Small intestine (tissue), 7 donors: Measurements from ENCODE around the gene NLRP3. TPM values are rescaled to one million over a fixed set of nuclear protein-coding genes. Genes with fewer than 3 reads are reported as not detected.

ENCODE experiments used
- DNase-seq, 2 donors: peaks; one replicate each; pipeline versions ENCODE4 v3.0.0 to v3.0.0-alpha.2; 2013
- FAIRE-seq: peaks from 2 replicates; lab custom pipeline; 2012; peaks lifted over from hg19 to GRCh38; lab: Jason Lieb, UNC
- H3K27ac ChIP-seq, 3 donors: one replicate each; pipeline ENCODE4 v1.5.1; 2013; ENCODE audit warnings: low read length in 2 of 3, mild to moderate bottlenecking in 2 of 3, control low read depth in 1 of 3, inconsistent platforms in 1 of 3, low read depth in 1 of 3, moderate library complexity in 1 of 3
- H3K27me3 ChIP-seq, 3 donors: one replicate each; pipeline ENCODE4 v1.6.1; 2013; ENCODE audit warnings: low read length in 3 of 3, inconsistent platforms in 1 of 3; ENCODE audit not compliant: control insufficient read depth in 3 of 3, insufficient read depth in 3 of 3
- H3K36me3 ChIP-seq, 3 donors: one replicate each; pipeline ENCODE4 v1.6.1; 2013; ENCODE audit warnings: low read length in 3 of 3, inconsistent platforms in 1 of 3, low read depth in 1 of 3, mild to moderate bottlenecking in 1 of 3, moderate library complexity in 1 of 3; ENCODE audit not compliant: control insufficient read depth in 3 of 3, insufficient read depth in 2 of 3
- H3K4me1 ChIP-seq, 3 donors: one replicate each; pipeline ENCODE4 v1.6.1; 2013; ENCODE audit warnings: low read length in 2 of 3, inconsistent platforms in 1 of 3, low read depth in 1 of 3, mild to moderate bottlenecking in 1 of 3, moderate library complexity in 1 of 3; ENCODE audit not compliant: control insufficient read depth in 3 of 3, insufficient read depth in 2 of 3
- H3K4me3 ChIP-seq, 3 donors: one replicate each; pipeline ENCODE4 v1.5.1; 2013; ENCODE audit warnings: low read length in 3 of 3, control low read depth in 1 of 3, inconsistent platforms in 1 of 3, low read depth in 1 of 3, mild to moderate bottlenecking in 1 of 3, moderate library complexity in 1 of 3
- H3K9me3 ChIP-seq, 2 donors: one replicate each; pipeline ENCODE4 v1.6.1; 2013; ENCODE audit warnings: low read depth in 1 of 2, low read length in 1 of 2; ENCODE audit not compliant: control insufficient read depth in 2 of 2, insufficient read depth in 1 of 2
- WGBS, 3 donors: extraction: QIAGEN DNeasy Blood & Tissue Kit; methylation state at CpG; one replicate each; pipeline ENCODE4 v1.1.7; 2013; 5-methylcytosine and 5-hydroxymethylcytosine counted together
- polyA plus RNA-seq, 4 donors: library from polyadenylated mRNA; stranded (reverse) in 3 of 4; unstranded in 1 of 4; fragments of 200-250 nt in 3 of 4; fragments of 120-200 nt in 1 of 4; gene quantifications; one replicate each; pipeline versions ENCODE4 v1.2.1 to v1.2.3, GENCODE V29; 2013
- donor health status: healthy with polysubstance abuse.
- donor health status: control.
- donor health status: control.
- donor health status: Bipolar disorder and iron deficiency.
- donor health status: healthy.

NLRP3 gene
- polyA plus RNA-seq, 4 donors = 0.81 to 0.94 (median 0.89) TPM; not detected in 1

GRCh38 chr1:247496581-247497285 is 80.8 kb downstream of the NLRP3 start:
- peak in 1 of 2 donors; percentile 8 for DNase-seq
- WGBS, 3 donors = 17 to 57% (median 30%) methylated on average over 10 of the region's 10 CpGs
- Histone ChIP-seq H3K27me3 (no peaks in the 10 kb centered on the region), H3K27ac (no peak overlapping the region), H3K36me3 (no peaks in the 10 kb centered on the region), H3K9me3 (no peaks in the 10 kb centered on the region), H3K4me3 (no peak overlapping the region), H3K4me1 (no peaks in the 10 kb centered on the region)
- FAIRE-seq = no peak

Other genes with a start within 250 kb of the NLRP3 start
- gene ZNF124, start 244.2 kb upstream of the NLRP3 start, polyA plus RNA-seq = 10 to 100 TPM in 1 of 4 donors, 1 to 10 TPM in 3; 3.2 to 13.6 (median 4.6) TPM
- gene VN1R5, start 160.1 kb upstream of the NLRP3 start, polyA plus RNA-seq = not detected
- 10 to 100 TPM in 1 of 4 donors, 1 to 10 TPM in 3; 1.6 to 16.1 (median 5.2) TPM for gene ZNF496, start 84.3 kb upstream of the NLRP3 start, polyA plus RNA-seq
- gene OR2B11, start 41.9 kb downstream of the NLRP3 start, polyA plus RNA-seq = under 1 TPM in 1 of 4 donors, not detected in 3; 0.01 TPM
- gene OR2C3, start 120.3 kb downstream of the NLRP3 start, polyA plus RNA-seq = under 1 TPM in 2 of 4 donors, not detected in 2; 0.01 to 0.07 TPM
- gene GCSAML, start 133.0 kb downstream of the NLRP3 start, polyA plus RNA-seq = under 1 TPM in 3 of 4 donors, not detected in 1; 0.07 to 0.81 (median 0.18) TPM
- gene OR2G2, start 172.2 kb downstream of the NLRP3 start, polyA plus RNA-seq = not detected
- not detected for gene OR2G3, start 189.4 kb downstream of the NLRP3 start, polyA plus RNA-seq